Esophagus muscularis mucosa (tissue), 3 donors: ENCODE data around the gene TIMM13.

Experiments
- POLR2A ChIP-seq: fragments of 450-650 bp; IDR thresholded peaks from one replicate; pipeline ENCODE4 v1.6.1; 2017; ENCODE audit warnings: antibody characterized with exemption, moderate library complexity, mild to moderate bottlenecking, low read depth
- TF ChIP-seq, protein P1 (sequence below), 3 experiments: fragments of 200-600 bp in 2 of 3; fragments of 450-650 bp in 1 of 3; sonication (generic) in 2 of 3; IDR thresholded peaks; one replicate each; pipeline ENCODE4 v1.5.1; 2017 to 2019; ENCODE audit warnings: antibody characterized with exemption in 3 of 3, mild to moderate bottlenecking in 2 of 3, moderate library complexity in 1 of 3

DNA sequence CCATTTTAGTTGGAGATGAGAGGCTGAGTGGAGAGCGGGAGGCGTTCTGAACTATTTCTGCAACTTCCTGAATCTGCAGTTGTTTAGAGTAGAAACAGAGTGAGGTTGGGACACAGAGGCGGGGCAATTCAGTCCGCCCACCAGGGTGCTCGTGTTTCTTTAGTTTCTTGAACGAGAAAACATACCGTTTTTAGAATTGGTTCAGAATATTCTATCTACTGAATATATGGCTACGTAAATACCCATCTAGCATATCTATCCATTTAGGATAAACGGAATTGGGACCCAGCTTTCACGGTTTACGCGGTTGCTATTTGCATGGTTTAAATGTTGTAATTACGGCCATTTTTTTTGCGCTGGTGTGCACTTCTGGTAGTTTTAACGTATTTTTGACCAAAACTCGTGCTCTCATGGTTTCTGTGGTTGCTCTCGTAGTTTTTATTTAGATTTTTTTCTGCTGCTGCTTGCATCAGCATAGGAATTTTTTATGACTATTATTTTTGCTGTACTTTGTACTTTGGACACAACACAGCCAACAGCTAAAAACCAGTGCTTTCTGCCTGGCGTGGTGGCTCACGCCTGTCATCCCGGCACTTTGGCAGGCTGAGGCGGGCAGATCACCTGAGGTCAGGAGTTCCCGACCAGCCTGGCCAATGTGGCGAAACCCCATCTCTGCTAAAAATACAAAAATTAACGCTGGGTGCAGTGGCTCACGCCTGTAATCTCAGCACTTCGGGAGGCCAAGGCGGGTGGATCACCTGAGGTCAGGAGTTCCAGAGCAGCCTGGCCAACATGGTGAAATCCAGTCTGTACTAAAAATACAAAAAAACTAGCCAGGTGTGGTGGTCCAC is 32.7 kb downstream of the TIMM13 start:
- TF ChIP-seq, protein P1, sequence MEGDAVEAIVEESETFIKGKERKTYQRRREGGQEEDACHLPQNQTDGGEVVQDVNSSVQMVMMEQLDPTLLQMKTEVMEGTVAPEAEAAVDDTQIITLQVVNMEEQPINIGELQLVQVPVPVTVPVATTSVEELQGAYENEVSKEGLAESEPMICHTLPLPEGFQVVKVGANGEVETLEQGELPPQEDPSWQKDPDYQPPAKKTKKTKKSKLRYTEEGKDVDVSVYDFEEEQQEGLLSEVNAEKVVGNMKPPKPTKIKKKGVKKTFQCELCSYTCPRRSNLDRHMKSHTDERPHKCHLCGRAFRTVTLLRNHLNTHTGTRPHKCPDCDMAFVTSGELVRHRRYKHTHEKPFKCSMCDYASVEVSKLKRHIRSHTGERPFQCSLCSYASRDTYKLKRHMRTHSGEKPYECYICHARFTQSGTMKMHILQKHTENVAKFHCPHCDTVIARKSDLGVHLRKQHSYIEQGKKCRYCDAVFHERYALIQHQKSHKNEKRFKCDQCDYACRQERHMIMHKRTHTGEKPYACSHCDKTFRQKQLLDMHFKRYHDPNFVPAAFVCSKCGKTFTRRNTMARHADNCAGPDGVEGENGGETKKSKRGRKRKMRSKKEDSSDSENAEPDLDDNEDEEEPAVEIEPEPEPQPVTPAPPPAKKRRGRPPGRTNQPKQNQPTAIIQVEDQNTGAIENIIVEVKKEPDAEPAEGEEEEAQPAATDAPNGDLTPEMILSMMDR (IDR thresholded peaks at IDR 0.05): no peak
- no peak for TF ChIP-seq POLR2A
